A673 (cell line): Measurements from ENCODE around the gene KCNAB2.

Experiments
- EZH2 ChIP-seq: fragments of 200-600 bp; sonication (generic); IDR thresholded peaks from 2 replicates; pipeline ENCODE4 v1.6.1; 2017; ENCODE audit warnings: borderline replicate concordance, low read depth, mild to moderate bottlenecking, mixed read lengths, antibody characterized with exemption, low read length; ENCODE audit not compliant: poor library complexity, severe bottlenecking
- TF ChIP-seq, protein P1 (sequence below): fragments of 300-800, 200-600 bp; sonication (generic); conservative IDR thresholded peaks from 2 replicates; pipeline ENCODE4 v1.5.1; 2017; ENCODE audit warnings: low read depth, mild to moderate bottlenecking, antibody characterized with exemption, low read length, moderate library complexity, mixed read lengths

DNA sequence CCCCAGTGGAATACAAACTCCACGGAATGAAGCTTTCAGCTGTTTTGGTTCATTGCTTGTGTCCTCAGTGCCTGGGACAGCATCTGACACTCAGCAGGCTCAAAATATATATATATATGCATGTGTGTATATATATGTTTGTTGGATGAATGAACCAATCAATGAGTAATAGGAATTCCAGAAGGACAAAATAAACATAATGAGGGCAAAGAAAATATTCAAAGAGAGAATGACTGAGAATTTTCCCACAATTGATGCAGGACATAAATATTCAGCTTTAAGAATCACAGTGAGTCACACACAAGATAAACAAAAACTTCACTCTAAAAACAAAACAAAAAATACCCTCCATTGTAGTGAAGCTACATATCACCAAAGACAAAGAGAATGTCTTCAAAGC is 70.4 kb downstream of the KCNAB2 start:
- TF ChIP-seq, protein P1, sequence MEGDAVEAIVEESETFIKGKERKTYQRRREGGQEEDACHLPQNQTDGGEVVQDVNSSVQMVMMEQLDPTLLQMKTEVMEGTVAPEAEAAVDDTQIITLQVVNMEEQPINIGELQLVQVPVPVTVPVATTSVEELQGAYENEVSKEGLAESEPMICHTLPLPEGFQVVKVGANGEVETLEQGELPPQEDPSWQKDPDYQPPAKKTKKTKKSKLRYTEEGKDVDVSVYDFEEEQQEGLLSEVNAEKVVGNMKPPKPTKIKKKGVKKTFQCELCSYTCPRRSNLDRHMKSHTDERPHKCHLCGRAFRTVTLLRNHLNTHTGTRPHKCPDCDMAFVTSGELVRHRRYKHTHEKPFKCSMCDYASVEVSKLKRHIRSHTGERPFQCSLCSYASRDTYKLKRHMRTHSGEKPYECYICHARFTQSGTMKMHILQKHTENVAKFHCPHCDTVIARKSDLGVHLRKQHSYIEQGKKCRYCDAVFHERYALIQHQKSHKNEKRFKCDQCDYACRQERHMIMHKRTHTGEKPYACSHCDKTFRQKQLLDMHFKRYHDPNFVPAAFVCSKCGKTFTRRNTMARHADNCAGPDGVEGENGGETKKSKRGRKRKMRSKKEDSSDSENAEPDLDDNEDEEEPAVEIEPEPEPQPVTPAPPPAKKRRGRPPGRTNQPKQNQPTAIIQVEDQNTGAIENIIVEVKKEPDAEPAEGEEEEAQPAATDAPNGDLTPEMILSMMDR, result no peak
- TF ChIP-seq EZH2, result no peak
